HTERT RPE-1 (cell line): ENCODE results near the gene BCLAF3.

Experiments
- in situ Hi-C: fragments of 300-500 bp; cut with MboI; formaldehyde crosslinking; loops from 4 replicates; pipeline ENCODE4 v1.14.3; 2020; ENCODE audit warnings: low sequenced_read_pairs

Gene BCLAF3

DNA sequence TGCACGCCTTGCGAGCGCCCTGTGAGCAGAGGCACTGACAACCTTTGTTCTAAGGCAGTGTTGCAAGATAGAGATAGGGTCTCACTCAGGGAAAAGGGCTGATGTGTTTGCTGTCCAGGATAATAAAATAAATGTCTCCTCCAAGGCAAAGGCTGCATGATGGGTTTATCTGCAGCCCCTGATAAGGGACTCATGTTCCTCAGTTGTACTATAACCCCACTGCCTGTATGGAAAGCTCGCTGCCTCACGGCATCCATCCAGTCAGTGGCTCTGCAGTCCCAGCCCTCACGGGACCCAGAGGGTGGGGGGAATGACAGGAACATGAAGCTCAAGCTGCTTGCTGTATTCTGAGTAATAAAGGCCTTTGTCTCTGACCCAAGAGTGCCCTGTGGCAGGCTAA is 22.6 kb downstream of the BCLAF3 start:
- in situ Hi-C loops: no loop called here

DNA sequence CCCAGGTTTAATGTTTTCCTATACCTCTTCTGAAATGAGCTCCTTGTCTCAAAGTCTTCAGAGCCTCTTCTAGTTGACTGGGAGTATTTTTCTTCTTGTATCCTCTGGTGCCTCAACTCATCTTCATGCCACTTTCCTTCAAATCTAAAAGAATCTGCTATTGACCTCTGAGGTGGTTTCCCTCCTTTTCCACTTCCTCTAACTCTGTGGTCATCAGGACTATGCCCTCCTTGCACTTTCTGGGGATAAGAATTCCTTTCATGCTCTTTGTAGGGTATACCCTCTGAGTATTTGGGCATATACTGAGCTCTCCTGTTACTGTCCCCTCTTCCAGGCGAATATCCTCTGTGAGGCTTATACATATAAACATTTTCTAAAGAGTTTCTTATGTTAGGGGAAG is 24.8 kb downstream of the BCLAF3 start:
- in situ Hi-C loops: no loop called here

DNA sequence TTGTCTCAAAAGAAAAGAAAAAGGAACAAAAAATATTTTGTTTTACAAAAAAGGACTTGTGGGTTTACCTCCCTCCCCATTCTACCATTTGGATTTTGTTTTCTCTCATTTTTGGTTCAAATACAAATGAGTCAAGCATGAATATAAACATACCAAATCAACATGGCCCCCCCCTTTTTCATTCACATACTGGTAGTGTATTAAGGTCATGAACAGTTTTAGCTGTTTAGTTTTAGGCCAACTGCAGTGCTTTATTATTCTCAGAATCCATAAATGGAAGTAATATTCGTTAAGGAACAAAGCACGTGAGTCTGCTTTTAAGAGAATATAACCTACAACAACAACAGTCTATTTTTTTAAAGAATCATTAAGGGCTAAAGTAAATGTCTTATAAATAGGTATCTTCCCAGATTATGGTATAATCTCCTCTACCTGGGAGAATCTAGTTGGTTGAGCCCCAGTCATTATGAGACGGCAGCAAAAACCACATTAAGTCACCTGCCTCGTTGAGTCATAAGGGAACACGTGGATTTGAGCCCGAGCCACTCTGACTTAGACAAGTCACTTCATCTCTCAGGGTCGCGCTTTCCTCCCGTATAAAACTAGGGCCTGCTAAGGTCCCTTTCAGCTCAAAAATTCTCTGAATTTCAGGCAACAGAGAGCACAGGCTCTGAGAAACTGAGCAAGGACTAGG is 26.7 kb downstream of the BCLAF3 start:
- in situ Hi-C loops: no loop called here

DNA sequence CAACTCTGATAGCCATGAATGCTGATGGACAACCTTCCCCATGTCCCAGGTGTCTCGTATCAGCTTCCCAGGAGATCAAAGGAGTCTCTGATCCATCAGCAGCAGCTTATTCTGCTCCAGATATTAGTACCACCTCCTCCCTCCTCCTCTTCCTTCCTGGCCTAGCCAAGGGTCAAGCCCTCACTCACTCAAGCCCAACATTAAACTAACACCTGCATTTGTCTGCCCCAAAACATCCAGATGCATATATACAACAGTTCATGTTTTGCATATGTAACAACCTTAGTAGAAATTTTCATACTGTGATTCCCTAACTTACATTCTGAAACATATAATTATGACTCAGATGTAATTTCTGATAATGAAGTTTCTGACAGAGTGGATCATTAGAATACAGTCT is 29.9 kb downstream of the BCLAF3 start:
- in situ Hi-C loops: no loop called here

GRCh38 chrX:19958552-19959486 is 32.0 kb downstream of the BCLAF3 start:
- in situ Hi-C loops: no loop called here

DNA sequence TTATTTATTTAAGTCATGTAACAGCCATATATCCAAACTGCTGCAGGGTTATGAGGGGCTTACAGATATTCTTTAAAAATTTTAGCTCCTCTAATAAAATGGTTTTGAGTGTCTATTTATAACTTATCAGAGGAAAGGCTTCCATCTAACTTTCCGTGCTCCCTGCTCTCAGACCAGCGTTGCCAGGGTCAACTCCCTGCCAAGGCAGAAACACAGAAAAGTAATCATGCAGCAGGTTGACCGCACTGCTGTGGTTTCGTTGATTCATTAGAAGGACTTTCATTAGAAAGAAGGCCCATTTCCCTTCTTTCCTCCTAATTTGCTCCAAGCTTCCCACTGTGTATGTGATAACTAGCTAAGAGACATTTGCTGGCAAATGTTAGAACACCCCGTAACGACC is 33.9 kb downstream of the BCLAF3 start:
- in situ Hi-C loops: no loop called here

GRCh38 chrX:19956306-19956705 is 34.6 kb downstream of the BCLAF3 start:
- in situ Hi-C loops: no loop called here

DNA sequence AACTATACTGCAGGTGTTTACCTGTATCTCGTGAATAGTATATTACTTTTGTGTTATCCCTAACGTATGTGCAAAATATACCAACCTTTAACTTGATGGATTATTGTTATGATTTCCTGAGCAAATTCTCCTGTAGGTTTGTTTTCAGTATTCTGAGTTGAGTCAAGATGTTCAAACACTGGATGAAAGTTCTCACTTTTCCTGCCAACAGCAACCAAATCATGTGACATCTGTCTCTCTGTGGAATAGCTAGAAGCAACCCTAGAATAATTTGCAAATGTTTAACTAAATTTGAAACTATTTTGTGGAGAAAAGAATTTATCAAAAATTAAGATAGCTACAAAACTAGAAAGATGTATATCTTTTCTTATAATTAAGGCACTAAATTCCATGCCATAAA is 35.6 kb downstream of the BCLAF3 start:
- in situ Hi-C loops: no loop called here

DNA sequence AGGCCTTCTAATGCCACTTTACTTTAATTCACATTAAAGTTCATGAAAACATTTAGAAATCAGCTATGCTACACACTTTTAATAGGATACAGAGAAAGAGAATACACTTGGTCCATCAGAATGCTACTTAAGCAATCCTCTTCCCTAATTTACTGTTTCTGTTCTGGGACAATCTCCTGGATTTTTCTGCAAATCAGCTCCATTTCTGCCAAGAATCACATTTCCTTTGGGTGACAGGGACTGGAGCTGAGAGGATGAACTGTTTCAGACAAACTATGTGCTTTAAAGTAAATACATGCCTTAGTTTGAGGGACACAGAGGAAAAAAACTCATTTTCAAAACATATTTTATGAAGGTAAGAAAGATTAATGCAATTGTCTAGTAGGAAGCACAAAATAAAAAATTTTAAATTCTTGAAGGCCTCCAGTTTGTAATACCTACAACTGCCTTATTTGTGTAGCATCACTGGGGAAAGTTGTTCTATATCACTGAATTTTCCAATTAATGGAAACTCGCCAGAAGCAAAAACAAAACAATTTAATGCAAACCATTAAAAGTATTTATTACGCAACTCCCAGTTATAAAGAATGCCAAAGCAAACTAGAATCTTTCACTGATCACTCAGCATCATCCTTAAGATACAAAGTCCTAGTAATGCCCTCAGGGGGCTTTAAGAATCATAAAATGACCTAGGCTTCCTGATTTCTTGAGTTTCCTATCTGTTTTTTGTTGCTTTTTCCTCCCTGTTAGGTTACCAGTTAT is 36.3 kb downstream of the BCLAF3 start:
- in situ Hi-C loops: no loop called here

- in situ Hi-C loops: no loop called here
Measured at GRCh38 chrX:19953145-19953544, 37.7 kb downstream of the BCLAF3 start.

GRCh38 chrX:19949340-19949739 is 41.5 kb downstream of the BCLAF3 start:
- in situ Hi-C loops: no loop called here

DNA sequence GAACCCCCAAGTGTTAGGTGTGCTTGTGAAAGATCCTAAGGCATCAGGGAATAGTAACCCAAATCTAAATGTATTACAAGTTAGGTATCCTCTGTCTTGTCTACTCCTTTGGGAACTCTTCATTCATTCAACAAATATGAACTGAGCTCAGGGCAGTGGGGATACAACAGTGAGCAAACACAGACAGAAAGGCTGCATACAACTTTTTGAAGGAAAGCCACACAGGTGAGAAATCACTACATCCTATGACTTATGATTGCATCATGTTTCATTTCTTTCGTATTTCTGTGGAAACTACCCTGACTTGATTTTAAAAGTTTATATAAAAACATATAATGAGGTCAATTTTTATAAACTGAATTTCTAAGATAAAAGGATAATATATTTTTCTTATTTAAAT is 43.2 kb downstream of the BCLAF3 start:
- in situ Hi-C loops: no loop called here
